Bronchial epithelial cell (primary cell): ENCODE results near the gene LYST. TPM values are rescaled to one million over a fixed set of nuclear protein-coding genes. Genes with fewer than 3 reads are reported as not detected.

Experiments
- DNase-seq: peaks from one replicate; pipeline ENCODE4 v3.0.0-alpha.2; 2010; ENCODE audit warnings: low read depth
- FAIRE-seq: peaks from 2 replicates; lab custom pipeline; 2011; peaks lifted over from hg19 to GRCh38; lab: Jason Lieb, UNC
- H3K27me3 ChIP-seq: 2 replicates; pipeline ENCODE4 v1.5.1; 2011; ENCODE audit warnings: low read length; ENCODE audit not compliant: control insufficient read depth, insufficient read depth
- H3K36me3 ChIP-seq: 2 replicates; pipeline ENCODE4 v1.5.1; 2011; ENCODE audit warnings: low read length; ENCODE audit not compliant: control insufficient read depth, insufficient read depth
- H3K4me3 ChIP-seq: 2 replicates; pipeline ENCODE4 v1.5.1; 2011; ENCODE audit warnings: mild to moderate bottlenecking, low read depth, low read length, control low read depth
- CTCF ChIP-seq: IDR thresholded peaks from 2 replicates; pipeline ENCODE4 v1.5.1; 2011; ENCODE audit warnings: mild to moderate bottlenecking, moderate library complexity, low read length, control low read depth, inconsistent platforms; ENCODE audit not compliant: insufficient read depth, severe bottlenecking
- total RNA-seq: library from RNA; depleted of rRNA; stranded (reverse); fragments of >200 nt; gene quantifications from 2 replicates; pipeline ENCODE4 v1.2.1, GENCODE V29; 2014

LYST gene
- total RNA-seq, 1 donor from 2014 or later = 14.0 TPM

- no peaks in the 10 kb centered on the region for H3K27me3 ChIP-seq
- TF ChIP-seq CTCF = no peak
- no peak overlapping the region for H3K4me3 ChIP-seq
- peaks cover 2% of the 10 kb centered on the region for H3K36me3 ChIP-seq
- DNase-seq (no peak), FAIRE-seq (no peak)
These were observed 123.6 kb downstream of the LYST start for GRCh38 chr1:235742914-235743599.

GRCh38 chr1:235741294-235741693 is 125.4 kb downstream of the LYST start:
- H3K4me3 ChIP-seq = no peak overlapping the region
- no peaks in the 10 kb centered on the region for H3K27me3 ChIP-seq
- DNase-seq (peak; percentile 53), FAIRE-seq (no peak)
- TF ChIP-seq CTCF = no peak
- H3K36me3 ChIP-seq = peaks cover 2% of the 10 kb centered on the region

- no peak for FAIRE-seq
These were observed 127.1 kb downstream of the LYST start for GRCh38 chr1:235739631-235740030.

GRCh38 chr1:235739124-235739523 is 127.6 kb downstream of the LYST start:
- no peak overlapping the region for H3K4me3 ChIP-seq
- no peaks in the 10 kb centered on the region for H3K27me3 ChIP-seq
- no peaks in the 10 kb centered on the region for H3K36me3 ChIP-seq
- TF ChIP-seq CTCF = no peak
- DNase-seq = peak; percentile 86
- no peak for FAIRE-seq

More at GRCh38 chr1:235739631-235740030, 127.1 kb downstream of the LYST start:
- Histone ChIP-seq H3K27me3 (no peaks in the 10 kb centered on the region), H3K36me3 (no peaks in the 10 kb centered on the region), H3K4me3 (no peak overlapping the region)
- no peak for TF ChIP-seq CTCF
- no peak for DNase-seq

GRCh38 chr1:235737751-235738150 is 129.0 kb downstream of the LYST start:
- H3K36me3 ChIP-seq = no peaks in the 10 kb centered on the region
- no peaks in the 10 kb centered on the region for H3K27me3 ChIP-seq
- no peak overlapping the region for H3K4me3 ChIP-seq
- no peak for TF ChIP-seq CTCF
- DNase-seq (no peak), FAIRE-seq (no peak)

- DNase-seq = no peak
- TF ChIP-seq CTCF = no peak
- Histone ChIP-seq H3K27me3 (no peaks in the 10 kb centered on the region), H3K36me3 (no peaks in the 10 kb centered on the region), H3K4me3 (no peak overlapping the region)
- no peak for FAIRE-seq
These were observed 130.4 kb downstream of the LYST start for GRCh38 chr1:235736263-235736662.
